Activated T-cell treated with anti-CD3 and anti-CD28 coated beads, Interleukin-2, amount 50 U/mL, for 4 hours (primary cell): ENCODE measurements around the gene TERB1. TPM values are rescaled to one million over a fixed set of nuclear protein-coding genes. Genes with fewer than 3 reads are reported as not detected.

ENCODE experiments used
- ATAC-seq, 2 donors: fragments of 200-7000 bp; cut with Tn5 transposase; one replicate each; pipeline ENCODE4 v1.10.0; 2021
- DNase-seq: peaks from one replicate; pipeline ENCODE4 v3.0.0-alpha.2; 2020
- H3K27me3 Mint-ChIP-seq: one replicate; pipeline ENCODE4 v1.8.0; 2021; ENCODE audit warnings: low read depth, mixed read lengths
- H3K36me3 Mint-ChIP-seq: one replicate; pipeline ENCODE4 v1.8.0; 2022; ENCODE audit warnings: mixed read lengths; ENCODE audit not compliant: insufficient read depth
- H3K4me1 Mint-ChIP-seq: one replicate; pipeline ENCODE4 v1.8.0; 2021; ENCODE audit warnings: low read depth, mixed read lengths
- H3K4me3 Mint-ChIP-seq: one replicate; pipeline ENCODE4 v1.8.0; 2021; ENCODE audit warnings: mild to moderate bottlenecking, moderate library complexity, mixed read lengths
- H3K9me3 Mint-ChIP-seq: one replicate; pipeline ENCODE4 v1.8.0; 2021; ENCODE audit warnings: mixed read lengths
- total RNA-seq, 3 donors: library from RNA; stranded (reverse); gene quantifications; one replicate each; pipeline ENCODE4 v1.2.1, GENCODE V29; 2021

Gene TERB1
- total RNA-seq, 3 donors from 2014 or later: not detected

GRCh38 chr16:66714654-66715307, 86.6 kb downstream of the TERB1 start:
- Mint-ChIP-seq H3K4me3 (no peak overlapping the region), H3K36me3 (no peaks in the 10 kb centered on the region), H3K27me3 (peaks cover 2% of the 10 kb centered on the region), H3K4me1 (no peaks in the 10 kb centered on the region), H3K9me3 (no peaks in the 10 kb centered on the region)
- no peak for DNase-seq
- no peak for ATAC-seq

DNA sequence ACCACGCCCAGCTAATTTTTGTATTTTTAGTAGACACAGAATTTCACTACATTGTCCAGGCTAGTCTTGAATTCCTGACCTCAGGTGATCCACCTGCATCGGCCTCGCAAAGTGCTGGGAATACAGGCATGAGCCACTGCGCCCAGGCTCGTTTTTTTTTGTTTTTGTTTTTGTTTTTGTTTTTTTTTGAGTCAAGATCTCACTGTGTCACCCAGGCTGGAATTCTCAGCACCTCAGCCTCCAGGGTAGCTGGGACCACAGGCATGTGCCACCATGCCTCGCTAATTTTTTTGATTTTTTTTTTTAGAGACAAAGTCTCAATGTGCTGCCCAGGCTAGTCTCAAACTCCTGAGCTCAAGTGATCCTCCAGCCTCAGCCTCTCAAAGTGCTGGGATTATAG, 87.3 kb downstream of the TERB1 start:
- ATAC-seq: no peak
- DNase-seq: no peak
- H3K36me3 Mint-ChIP-seq: no peaks in the 10 kb centered on the region
- H3K27me3 Mint-ChIP-seq: peaks cover 2% of the 10 kb centered on the region
- H3K4me3 Mint-ChIP-seq: no peak overlapping the region
- H3K4me1 Mint-ChIP-seq: no peaks in the 10 kb centered on the region
- H3K9me3 Mint-ChIP-seq: no peaks in the 10 kb centered on the region

GRCh38 chr16:66713076-66713475, 88.3 kb downstream of the TERB1 start:
- no peak for ATAC-seq
- no peaks in the 10 kb centered on the region for H3K36me3 Mint-ChIP-seq
- H3K4me1 Mint-ChIP-seq: no peaks in the 10 kb centered on the region
- peaks cover 2% of the 10 kb centered on the region for H3K27me3 Mint-ChIP-seq
- no peak for DNase-seq
- no peaks in the 10 kb centered on the region for H3K9me3 Mint-ChIP-seq
- H3K4me3 Mint-ChIP-seq: no peak overlapping the region

DNA sequence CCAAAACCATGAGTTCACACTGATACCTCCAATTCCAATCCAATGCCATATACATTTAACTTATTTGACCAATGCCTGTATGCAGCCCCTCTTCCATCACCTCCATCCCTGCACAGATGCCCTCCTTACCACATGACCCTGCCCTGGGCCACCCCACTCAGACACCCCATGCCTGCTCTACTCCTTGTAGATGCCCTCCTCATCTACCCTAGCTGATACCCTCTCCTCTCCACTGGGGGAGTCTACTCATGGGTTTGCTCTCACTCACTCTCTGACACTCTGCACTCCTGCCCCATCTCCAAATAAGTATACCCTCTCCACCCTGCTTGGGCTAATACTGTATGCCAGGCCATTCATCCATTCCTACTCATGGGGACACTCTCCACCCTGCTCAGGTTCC, 88.9 kb downstream of the TERB1 start:
- Mint-ChIP-seq H3K4me3 (no peak overlapping the region), H3K9me3 (no peaks in the 10 kb centered on the region), H3K27me3 (peaks cover 4% of the 10 kb centered on the region), H3K4me1 (no peaks in the 10 kb centered on the region), H3K36me3 (no peaks in the 10 kb centered on the region)
- no peak for DNase-seq
- peak in 1 of 2 donors; percentile 18 for ATAC-seq

GRCh38 chr16:66711581-66711980, 89.8 kb downstream of the TERB1 start:
- Mint-ChIP-seq H3K36me3 (no peaks in the 10 kb centered on the region), H3K4me3 (no peak overlapping the region), H3K4me1 (no peaks in the 10 kb centered on the region), H3K9me3 (no peaks in the 10 kb centered on the region), H3K27me3 (peaks cover 6% of the 10 kb centered on the region)
- DNase-seq: no peak
- ATAC-seq: no peak

DNA sequence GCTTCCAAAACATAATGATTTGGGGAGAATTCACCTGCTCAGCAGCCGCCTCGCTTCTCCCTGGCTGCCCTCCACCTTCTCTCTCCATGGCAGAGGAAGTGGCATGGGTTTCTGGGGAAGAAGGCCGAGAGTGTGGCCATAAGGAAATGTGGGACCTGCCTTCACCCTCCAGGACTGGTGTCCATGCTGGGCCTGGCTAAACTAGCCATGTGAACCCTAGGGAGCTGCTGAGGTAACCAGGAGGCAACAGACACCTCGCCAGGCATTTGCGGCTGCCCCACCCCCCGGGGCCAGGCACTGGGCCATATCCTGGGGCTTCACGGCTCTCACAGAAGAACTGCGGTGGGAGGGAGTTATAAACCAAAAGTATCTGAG, 94.9 kb downstream of the TERB1 start:
- no peak for ATAC-seq
- H3K4me3 Mint-ChIP-seq: no peak overlapping the region
- no peaks in the 10 kb centered on the region for H3K4me1 Mint-ChIP-seq
- H3K27me3 Mint-ChIP-seq: peaks cover 6% of the 10 kb centered on the region
- H3K36me3 Mint-ChIP-seq: no peaks in the 10 kb centered on the region
- no peak for DNase-seq
- H3K9me3 Mint-ChIP-seq: no peaks in the 10 kb centered on the region

DNA sequence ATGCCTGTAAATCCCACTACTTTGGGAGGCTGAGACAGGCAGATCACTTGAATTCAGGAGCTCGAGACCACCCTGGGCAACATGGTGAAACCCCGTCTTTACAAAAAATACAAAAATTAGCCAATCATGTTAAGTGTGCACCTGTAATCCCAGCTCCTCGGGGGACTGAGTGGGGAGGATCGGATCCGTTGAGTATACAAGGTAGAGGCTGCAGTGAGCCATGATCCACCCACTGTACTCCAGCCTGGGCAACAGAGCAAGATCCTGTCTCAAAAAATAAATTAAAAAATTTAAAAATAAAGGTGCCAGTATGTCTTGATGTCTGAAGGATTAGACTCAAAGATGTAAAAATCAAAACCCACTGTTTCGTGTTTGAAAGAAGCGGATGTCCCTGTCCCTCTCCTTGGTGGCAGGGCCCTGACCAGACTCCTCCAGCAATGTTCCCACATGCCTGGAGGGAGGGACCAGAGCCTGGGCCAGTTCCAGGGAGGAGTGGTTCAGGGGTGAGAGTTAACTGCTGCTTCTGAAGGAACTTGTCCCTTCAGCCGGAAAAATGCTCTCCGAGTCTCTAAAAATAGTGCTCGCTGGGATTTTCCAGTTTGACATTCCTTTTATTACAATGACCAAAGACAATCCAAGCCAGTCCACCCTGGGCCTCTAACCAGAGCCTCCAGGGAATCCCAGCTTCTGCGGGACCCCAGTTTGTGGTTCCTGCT, 95.4 kb downstream of the TERB1 start:
- no peaks in the 10 kb centered on the region for H3K4me1 Mint-ChIP-seq
- DNase-seq (no peak), ATAC-seq (no peak)
- H3K36me3 Mint-ChIP-seq: no peaks in the 10 kb centered on the region
- no peaks in the 10 kb centered on the region for H3K9me3 Mint-ChIP-seq
- H3K4me3 Mint-ChIP-seq: no peak overlapping the region
- H3K27me3 Mint-ChIP-seq: peaks cover 6% of the 10 kb centered on the region

Other genes with a start within 250 kb of the TERB1 start
- gene CKLF, start 249.0 kb downstream of the TERB1 start, total RNA-seq: 10 to 100 TPM; 52.4 to 63.6 (median 53.2) TPM
- gene CMTM1, start 235.1 kb downstream of the TERB1 start, total RNA-seq: 1 to 10 TPM; 1.4 to 3.1 (median 2.3) TPM
- not detected for gene CMTM2, start 222.1 kb downstream of the TERB1 start, total RNA-seq
- 10 to 100 TPM; 49.3 to 53.0 (median 51.4) TPM for gene CMTM3, start 196.9 kb downstream of the TERB1 start, total RNA-seq
- 1 to 10 TPM; 2.6 to 3.0 (median 2.8) TPM for gene CMTM4, start 104.8 kb downstream of the TERB1 start, total RNA-seq
- 10 to 100 TPM; 45.9 to 55.5 (median 53.6) TPM for gene DYNC1LI2, start 50.0 kb downstream of the TERB1 start, total RNA-seq
- gene NAE1, start 29.4 kb upstream of the TERB1 start, total RNA-seq: 100 to 1,000 TPM in 1 of 3 donors, 10 to 100 TPM in 2; 93.8 to 111 (median 94.8) TPM
- gene CA7, start 42.8 kb upstream of the TERB1 start, total RNA-seq: under 1 TPM in 1 of 3 donors, not detected in 2; 0.18 TPM
- gene PDP2, start 78.9 kb upstream of the TERB1 start, total RNA-seq: 10 to 100 TPM; 27.4 to 31.1 (median 28.4) TPM
- gene CDH16, start 117.3 kb upstream of the TERB1 start, total RNA-seq: not detected
- gene RRAD, start 124.0 kb upstream of the TERB1 start, total RNA-seq: under 1 TPM; 0.15 to 0.50 (median 0.38) TPM
- gene CIAO2B, start 132.8 kb upstream of the TERB1 start, total RNA-seq: 100 to 1,000 TPM; 201 to 220 (median 212) TPM
- gene CES2, start 133.9 kb upstream of the TERB1 start, total RNA-seq: 10 to 100 TPM; 22.6 to 25.3 (median 24.3) TPM
- gene CES3, start 159.7 kb upstream of the TERB1 start, total RNA-seq: under 1 TPM in 2 of 3 donors, not detected in 1; 0.10 to 0.30 TPM
- 10 to 100 TPM in 1 of 3 donors, 1 to 10 TPM in 2; 6.2 to 10.7 (median 6.6) TPM for gene CES4A, start 187.0 kb upstream of the TERB1 start, total RNA-seq
- gene CBFB, start 227.6 kb upstream of the TERB1 start, total RNA-seq: 100 to 1,000 TPM; 128 to 132 (median 129) TPM